Activated CD8-positive, alpha-beta memory T cell treated with anti-CD3 and anti-CD28 coated beads, Interleukin-2, amount 50 U/mL, for 4 hours (primary cell): ENCODE data around the gene ZPLD1.

Experiments
- DNase-seq: peaks from one replicate; pipeline ENCODE4 v3.0.0-alpha.2; 2020

The ZPLD1 gene

DNA sequence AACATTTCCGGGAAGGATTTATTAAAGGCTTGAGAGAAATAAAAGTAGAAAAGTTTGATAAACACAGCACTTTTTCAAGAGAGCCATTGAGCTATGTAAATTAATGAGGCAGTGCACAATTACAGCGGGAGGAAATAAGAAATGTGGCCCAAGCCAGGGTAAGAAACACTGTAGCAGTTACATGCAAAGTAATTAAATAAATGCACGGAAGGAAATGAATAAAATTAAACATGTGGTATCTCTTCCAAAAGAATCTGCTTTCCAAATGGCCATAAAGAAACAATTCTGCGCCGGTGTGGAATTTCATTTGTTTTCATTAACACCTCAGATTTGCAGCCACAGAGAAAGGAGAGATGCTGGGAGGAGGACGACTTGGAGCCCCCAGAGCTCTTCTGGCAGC, 35.3 kb downstream of the ZPLD1 start:
- no peak for DNase-seq

DNA sequence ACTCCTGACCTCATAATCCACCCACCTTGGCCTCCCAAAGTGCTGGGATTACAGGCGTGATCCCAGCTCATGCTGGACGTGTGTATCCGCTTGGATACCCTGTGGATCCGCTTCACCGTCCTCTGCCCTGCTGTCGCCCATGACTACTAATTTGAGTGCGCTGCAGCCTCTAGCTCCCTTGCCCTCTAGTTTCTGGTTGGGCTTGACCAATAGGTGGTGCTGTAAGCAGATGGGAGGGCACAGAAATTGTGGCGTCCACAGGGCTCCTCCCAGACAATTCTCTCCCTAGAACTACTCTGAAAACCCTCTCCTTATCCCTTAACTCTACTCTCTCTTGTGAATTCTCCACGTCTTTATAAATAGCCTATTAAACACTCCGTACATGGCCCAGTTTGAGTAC, 36.2 kb downstream of the ZPLD1 start:
- DNase-seq = no peak

DNA sequence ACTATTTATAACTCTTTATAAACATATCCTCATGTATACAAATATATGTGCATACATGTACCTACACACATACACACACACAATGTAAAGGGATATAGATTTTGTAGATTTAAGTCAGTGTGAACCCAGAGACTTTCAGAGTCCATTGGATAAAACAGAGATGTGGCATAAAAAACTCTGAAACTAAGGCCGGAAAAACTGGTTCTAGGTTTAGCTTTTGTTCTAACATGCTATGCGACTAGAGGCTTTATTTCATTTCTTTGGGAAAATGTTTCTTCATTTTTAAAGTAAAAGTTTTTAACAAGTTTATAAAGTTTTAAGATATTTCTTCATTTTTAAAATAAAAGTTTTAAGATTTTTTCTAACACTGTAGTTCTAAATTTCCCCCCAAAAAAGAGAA, 36.7 kb downstream of the ZPLD1 start:
- DNase-seq = no peak

DNA sequence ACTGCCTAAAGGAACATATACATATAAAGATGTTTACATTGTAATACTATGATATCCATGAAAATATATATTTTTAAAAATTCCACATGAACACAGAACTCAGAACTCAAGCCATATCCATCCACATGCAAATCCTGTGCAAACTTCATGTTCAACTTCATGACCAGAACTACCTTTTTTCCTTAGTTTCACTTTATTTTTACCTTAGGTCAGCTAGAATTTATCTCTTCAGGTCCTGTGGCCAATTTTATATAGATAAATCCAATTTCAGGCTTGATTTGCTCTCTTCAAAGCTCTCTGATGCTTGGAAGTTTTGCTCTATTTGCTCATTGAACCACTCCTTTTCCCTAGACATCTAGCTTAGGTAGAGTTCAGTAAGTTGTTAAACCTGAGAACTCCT, 38.8 kb downstream of the ZPLD1 start:
- DNase-seq = no peak

DNA sequence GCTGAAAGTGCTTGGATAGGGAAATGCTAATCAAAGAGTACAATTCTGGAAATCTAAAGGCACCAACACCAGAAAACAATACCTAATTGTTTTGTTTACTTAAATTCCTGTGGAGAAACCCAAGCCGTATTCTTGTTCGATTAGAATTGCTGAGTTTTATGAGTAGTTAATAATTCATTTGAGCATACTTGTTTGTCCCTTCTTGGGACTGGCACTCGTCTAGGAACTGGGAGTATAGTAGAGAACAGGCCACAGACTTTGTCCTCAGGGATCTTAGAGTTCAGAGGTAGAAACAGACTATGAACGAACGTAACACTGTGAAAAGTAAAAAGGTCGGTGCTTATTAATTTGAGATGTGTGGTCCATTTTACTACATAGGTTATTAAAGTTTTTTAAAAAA, 39.4 kb downstream of the ZPLD1 start:
- no peak for DNase-seq

DNA sequence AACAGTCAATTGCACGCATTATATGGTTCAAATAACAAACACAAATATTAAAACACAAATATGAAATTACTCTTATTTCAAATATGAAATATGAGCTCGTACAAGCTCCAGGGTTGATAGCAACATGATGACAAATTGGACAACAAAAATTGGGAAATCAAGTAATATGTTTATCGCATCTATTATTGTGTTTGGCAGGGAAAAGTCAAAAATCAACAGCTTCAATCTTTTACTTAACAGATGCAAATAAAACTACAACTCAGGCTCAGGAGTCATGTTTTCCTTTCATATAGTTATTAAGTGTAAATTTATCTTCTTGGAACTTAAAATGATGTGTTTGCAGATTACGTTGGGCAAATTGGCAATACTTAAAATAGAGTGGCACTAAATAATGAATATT, 41.4 kb downstream of the ZPLD1 start:
- DNase-seq = no peak

DNA sequence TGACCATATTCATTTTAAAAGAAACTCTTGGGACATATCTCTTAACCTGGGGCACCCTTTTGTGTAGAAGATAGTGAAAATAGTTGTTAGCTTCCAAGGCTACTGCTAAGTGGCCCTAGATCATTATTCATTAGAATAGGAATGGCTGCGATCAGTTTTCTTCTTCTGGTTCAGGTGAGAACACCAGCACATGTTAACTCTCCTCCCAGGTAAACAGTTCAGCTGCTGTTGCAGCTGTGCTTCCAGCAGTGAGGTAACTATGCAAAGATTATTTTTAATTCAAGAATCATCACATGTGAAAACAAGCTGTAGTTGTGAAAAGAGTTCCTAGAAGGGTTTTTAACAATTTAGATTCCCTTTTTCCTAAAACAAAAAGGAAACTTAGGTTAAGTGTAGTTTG, 43.3 kb downstream of the ZPLD1 start:
- DNase-seq = no peak

DNA sequence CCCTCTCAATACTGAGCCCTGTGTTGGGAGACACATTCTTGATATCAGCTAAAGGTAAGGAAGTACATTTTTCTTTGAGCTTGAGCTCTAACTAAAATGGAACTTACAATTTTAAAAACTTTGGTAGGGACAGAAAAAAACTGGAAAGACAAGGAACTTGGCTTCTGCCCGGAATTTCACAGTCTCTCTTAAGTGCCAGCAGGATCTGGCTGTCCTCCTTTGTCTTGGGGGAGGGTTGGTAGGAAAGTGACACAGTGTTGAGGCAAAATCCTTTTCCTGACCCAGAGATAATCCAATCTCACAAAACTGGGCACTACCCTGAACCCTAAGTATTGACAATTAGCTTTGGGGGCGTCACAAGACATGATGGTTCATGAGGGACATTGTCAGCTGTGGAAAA, 45.3 kb downstream of the ZPLD1 start:
- DNase-seq = no peak

DNA sequence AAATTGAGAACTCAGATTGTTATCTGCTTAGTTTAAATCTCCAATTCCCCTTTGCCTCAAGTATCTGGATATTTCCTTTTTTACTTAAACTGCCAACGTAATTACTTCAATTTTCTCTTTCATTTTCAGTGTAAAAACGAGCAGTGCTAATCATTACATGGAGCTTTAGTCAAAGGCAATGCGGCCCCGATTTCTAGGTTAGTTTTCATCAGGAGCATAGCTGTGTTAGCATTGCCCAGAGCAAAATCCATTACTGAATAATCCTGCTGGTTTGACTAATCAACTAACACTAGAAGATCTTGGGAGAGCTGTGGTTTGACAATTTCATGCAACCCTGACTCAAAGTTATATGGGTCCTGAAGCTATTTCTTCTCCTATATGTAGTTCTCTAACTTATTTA, 46.2 kb downstream of the ZPLD1 start:
- DNase-seq = no peak

DNA sequence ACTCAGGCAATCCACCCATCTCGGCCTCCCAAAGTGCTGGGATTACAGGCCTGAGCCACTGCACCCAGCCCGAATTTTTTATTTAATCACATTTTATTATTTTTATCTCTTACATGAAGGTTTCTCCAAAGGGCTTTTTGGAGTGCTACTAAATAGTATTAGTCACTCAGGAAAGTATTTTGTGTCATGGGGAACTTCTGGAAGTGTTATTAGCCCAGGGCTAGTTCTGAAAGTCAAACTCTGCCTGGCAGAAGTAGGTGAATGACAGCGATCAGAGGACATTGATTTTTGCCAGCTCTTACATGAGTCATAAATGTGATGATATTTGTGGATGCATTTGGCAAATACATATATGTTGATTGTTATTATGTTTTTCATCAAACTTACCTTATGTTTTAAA, 48.7 kb downstream of the ZPLD1 start:
- DNase-seq = no peak

DNA sequence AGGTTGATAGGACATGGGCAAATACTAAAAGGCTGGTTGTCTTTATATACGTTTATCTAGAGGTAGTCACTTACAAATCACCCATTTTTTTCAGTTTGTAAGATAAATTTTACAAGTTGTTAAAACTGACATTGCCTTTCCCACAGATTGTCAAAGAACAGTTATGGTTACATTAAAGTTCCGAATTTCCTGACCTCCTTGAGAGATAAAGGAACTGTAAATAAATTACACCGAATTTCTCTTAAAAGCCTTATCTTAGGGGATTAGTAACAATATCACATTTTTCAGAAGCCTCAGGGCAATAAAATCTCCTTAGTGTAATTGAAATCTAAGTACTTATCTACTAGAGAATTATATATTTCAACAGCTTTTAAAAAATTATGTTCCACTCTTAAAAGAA, 49.5 kb downstream of the ZPLD1 start:
- DNase-seq = no peak

DNA sequence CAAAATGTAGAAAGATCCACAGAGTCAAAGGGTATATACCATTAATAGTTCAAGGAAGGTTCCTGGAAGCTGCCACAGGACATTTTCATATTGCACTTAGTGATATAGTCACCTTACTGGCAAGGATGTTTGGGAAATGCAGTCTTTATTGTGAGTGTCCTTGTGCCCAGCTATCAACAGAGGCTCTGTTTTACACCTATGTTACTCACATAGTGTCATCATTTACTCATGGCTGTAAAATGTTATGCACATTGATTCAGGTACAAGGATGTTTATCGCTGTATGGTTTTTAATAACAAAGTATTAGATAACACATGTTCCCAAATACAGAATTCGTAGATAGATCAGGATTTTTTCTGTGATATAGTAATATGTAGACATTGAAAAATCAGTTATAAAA, 50.9 kb downstream of the ZPLD1 start:
- DNase-seq = no peak

DNA sequence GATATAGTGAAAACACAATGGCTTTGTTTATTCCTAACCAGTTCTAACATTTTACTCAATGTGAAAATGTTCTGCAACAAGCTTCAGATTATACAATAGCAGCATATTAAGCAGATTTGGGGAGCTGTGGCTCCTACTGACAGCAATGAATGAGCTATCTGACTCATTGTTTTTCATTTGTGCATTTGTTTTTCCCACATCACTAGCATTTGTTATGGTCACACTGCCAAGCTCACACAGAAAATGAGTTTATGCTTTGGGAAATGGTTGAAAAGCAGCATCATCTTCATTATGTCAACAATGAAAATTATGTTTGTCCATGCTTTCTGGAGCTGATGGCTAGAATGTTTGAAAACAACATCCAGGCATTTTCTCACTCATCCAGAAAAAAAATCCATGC, 53.5 kb downstream of the ZPLD1 start:
- no peak for DNase-seq

DNA sequence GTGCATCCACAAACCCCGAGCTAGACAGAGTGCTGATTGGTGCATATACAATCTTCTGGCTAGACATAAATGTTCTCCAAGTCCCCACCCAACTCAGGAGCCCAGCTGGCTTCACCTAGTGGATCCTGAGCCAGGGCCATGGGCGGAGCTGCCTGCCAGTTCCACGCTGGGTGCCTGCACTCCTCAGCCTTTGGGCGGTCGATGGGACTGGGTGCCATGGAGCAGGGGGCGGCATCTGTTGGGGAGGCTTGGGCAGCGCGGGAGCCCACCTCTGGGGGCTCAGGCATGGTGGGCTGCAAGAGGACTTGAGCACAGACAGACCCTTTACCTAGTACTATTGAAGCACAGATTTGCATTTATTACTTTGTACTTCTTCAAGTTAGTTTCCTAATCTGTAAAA, 57.5 kb downstream of the ZPLD1 start:
- DNase-seq = no peak

DNA sequence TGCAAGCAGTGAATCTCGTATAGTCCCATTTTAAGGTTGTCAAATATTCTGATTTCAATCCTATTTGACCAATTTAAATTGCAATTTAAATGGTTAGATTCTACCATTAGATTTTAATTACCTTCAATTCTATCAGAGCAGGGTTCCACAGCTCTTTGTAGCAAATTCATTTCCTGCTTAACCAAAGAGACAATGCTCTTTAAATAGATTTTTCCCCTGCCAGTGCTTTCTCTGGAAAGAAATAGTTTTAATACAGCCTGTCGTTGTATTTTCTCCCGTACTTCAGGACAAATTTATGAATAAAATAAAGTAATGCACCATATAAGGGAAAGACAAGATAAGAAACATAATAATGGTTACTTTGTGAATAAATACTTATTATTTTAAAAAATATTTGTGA, 62.8 kb downstream of the ZPLD1 start:
- no peak for DNase-seq

DNA sequence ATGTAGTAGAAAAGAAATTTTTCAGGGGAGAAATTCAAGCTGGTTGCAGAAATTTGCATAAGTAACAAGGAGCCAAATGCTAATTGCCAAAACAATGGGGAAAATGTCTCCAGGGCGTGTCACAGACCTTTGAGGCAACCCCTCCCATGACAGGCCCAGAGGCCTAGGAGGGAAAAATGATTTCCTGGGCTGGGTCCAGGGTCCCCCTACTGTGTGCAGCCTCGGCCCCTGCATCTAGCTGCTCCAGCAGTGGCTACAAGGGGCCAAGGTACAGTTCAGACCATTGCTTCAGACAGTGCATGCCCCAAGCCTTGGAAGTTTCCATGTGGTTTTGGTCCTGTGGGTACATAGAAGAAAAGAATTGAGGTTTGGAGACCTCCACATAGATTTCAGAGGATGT, 70.7 kb downstream of the ZPLD1 start:
- DNase-seq = no peak

DNA sequence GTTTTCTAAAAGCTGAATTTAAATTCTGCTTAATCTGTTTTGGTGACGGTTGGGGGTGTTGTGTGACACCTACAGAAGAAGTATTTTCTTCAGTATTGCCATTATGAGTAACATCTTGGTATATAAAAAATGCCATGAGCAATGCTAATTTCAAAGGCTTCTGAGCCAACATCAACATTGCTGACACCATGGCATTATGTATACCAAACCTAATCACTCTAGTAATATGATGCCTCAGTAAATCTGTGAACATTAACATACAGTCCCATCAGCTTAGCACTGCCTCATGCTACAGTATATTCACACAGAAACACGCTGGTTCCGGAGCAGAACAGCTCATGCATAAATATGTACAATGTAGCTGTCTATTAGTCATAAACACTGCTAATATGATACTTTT, 75.8 kb downstream of the ZPLD1 start:
- no peak for DNase-seq

DNA sequence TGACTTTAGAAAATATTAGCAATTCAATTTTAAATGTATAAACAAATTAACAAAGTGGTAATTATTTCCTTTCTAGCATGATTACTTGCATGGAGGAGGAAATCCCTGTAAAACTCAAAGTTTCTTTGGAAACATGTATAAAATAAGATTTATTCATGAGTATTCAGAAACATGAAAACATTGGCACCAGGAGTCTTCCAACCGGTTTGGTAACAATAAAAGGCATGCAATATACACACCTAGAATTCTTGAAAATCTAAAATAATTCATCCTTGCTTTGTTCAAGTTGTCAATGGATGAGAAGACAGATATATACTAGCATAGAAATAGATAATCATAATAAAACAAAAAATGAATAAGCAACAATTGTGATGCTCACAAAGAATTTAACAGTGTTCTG, 76.4 kb downstream of the ZPLD1 start:
- no peak for DNase-seq

DNA sequence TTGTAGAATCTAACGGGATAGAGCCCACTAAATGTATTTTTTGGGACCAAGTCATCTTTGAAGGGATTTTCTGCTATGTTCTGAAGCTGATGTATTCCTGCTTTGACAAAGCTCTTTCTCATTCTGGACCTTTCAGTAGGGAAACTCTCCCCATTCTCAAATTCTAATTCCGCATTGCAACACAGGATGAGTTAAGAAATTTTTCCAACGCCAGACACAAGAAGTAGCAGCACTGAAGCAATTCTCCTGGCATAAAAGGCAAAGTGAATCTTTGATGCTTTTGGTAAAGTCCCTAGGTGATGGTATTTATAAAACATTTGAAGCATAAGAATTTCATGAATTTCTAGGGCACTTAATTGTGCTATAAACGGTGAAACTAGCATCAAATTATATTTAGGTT, 76.8 kb downstream of the ZPLD1 start:
- DNase-seq = no peak

DNA sequence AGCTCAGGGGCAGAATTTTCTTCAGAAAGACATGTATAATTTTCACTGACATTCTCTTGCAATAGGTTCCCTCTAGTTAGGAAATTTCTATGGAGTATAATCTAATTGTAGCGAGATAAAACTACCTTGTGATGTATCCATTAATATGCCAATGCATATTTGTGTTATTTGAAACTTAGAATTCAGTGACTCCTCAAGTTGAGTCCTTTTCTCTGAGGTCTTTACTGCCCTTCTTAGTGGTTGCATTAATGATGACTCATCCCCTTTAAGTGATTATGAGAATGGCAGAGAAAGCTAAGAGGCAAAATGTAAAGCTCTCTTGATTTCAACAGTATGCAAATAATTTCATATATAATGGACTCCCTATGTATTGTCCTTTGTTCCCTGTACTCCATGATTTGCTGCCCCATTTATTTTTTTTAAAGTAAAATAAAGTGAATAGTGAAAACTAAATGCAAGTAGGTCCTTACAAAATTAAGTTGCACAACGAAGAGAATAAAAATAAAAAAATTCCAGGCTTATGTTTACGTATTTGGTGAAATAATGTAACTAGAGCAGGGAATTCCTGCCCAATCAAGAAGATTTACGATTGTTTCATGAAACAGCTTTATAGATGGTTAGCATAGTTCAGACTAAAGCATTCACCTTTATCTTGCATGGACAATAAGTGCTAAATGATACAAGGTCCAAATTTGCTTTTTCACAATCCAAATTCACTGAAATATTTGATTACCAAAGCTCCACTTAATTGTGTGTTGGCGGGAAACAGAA, 78.1 kb downstream of the ZPLD1 start:
- DNase-seq = no peak

DNA sequence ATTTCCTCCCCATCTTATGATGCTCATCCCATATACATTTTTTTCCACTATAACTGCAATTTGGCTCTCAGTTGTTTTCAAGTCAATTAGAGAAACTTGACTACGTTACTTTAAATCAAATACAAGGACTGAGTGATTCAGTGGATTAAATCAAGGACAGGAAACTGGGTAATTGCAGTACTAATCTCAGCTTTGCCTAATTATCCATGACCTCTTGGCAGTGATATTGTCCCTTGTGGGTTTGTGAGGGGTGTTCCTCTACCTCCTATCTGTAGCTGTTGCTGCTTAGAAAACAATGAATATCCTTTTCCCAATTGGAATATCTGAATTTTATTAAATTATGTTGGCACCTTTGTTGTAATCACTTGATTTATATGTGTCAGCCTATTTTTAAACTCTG, 79.4 kb downstream of the ZPLD1 start:
- DNase-seq = no peak

DNA sequence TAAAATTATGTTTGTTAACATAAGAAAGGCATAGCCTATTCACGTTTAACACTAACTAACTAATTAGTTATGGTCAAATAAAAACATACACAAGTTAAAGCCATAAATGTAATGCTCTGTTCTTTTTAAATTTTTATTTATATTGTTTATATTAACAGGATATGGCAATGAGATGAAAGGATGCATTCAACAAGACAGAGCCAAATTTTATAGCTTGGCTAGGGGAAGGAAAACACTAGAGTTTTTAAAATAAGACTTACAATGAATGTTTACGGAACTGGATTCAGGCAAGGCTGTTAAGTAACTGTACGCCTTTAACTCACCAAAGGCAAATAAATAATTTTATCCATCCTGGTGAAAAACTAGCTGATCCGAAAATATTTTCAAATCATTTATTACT, 86.4 kb downstream of the ZPLD1 start:
- DNase-seq = no peak

DNA sequence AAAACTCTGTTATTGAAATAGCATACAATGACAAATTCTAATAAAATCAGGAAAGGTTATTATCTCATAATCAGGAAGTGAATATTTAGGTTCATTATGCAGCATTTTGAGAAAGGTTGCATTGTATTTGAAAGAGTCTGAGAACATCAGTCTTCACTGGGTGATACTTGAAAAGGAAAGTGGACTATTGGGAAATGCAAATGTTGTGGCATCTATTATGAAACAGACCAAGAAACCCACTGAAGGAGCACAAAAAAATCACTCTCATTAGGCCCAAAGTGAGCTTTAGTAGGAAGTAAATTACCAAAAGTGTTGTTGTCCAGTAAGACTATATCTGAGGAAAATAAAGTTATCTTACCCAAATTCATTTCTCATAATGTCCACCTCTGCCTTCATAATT, 90.8 kb downstream of the ZPLD1 start:
- DNase-seq = no peak

DNA sequence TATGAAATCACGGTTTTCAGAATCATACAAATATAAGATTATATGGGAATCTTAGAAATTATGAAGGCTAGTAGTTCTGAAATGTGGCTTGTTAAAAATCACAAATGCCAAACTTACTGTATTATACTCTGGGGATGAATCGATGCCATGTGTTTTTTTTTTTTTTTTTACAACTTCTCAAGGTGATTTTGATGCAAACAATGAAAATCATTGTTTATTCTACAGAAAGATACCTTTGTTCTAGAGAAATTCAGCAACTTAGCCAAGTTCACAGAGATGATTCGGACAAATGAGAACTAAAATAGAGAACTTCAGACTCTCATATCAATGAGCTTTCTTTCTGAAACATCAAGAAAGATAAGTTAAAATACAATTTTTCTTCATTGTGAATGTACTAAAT, 92.0 kb downstream of the ZPLD1 start:
- no peak for DNase-seq

DNA sequence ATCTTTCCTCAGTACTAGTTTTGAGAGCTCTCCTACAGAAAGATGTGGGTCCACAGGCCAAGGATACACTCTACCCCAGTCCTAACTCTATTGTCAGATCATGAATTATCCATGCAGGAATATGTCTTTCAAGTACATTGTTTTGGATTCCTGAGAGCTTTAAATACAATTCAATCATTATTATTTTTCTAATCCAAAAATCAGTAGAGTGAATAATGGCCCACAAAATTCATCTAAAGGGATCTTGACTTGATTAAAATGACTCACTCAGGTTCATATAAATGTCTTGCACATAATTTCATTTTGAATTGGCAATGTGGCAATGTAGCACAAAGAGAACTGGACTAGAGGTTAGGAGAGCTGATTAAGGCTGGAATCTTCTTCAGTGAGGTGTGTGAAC, 93.9 kb downstream of the ZPLD1 start:
- DNase-seq = no peak
